Smooth muscle cell (in vitro differentiated cells): Measurements from ENCODE around the gene KCNJ12. TPM values are rescaled to one million over a fixed set of nuclear protein-coding genes. Genes with fewer than 3 reads are reported as not detected.

Source experiments
- DNase-seq: peaks from one replicate; lab custom pipeline; 2025; ENCODE audit not compliant: unreplicated experiment; lab: John Stamatoyannopoulos, UW
- H2AFZ ChIP-seq: fragments of 200-600 bp; sonication (generic); 2 replicates; pipeline ENCODE4 v1.6.0; 2016; ENCODE audit warnings: antibody characterized with exemption, low read depth, mild to moderate bottlenecking
- H3F3A ChIP-seq: fragments of 200-600 bp; sonication (generic); 2 replicates; pipeline ENCODE4 v1.6.0; 2017; ENCODE audit warnings: antibody characterized with exemption, low read depth
- H3K27ac ChIP-seq: fragments of 200-600 bp; sonication (generic); 2 replicates; pipeline ENCODE4 v1.5.1; 2016; ENCODE audit warnings: low read depth, mild to moderate bottlenecking
- H3K27me3 ChIP-seq: fragments of 200-600 bp; sonication (generic); 2 replicates; pipeline ENCODE4 v1.6.1; 2016; ENCODE audit warnings: low read depth, mild to moderate bottlenecking
- H3K36me3 ChIP-seq: fragments of 200-600 bp; sonication (generic); 2 replicates; pipeline ENCODE4 v1.5.1; 2016; ENCODE audit warnings: low read depth
- H3K4me1 ChIP-seq: fragments of 200-600 bp; sonication (generic); 2 replicates; pipeline ENCODE4 v1.5.1; 2016; ENCODE audit warnings: low read depth
- H3K4me2 ChIP-seq: fragments of 200-600 bp; sonication (generic); 2 replicates; pipeline ENCODE4 v1.6.0; 2016; ENCODE audit warnings: mild to moderate bottlenecking
- H3K4me3 ChIP-seq: fragments of 200-600 bp; sonication (generic); 2 replicates; pipeline ENCODE4 v1.5.1; 2016; ENCODE audit warnings: mild to moderate bottlenecking
- H3K79me2 ChIP-seq: fragments of 200-600 bp; sonication (generic); 2 replicates; pipeline ENCODE4 v1.6.0; 2016; ENCODE audit warnings: low read depth, mild to moderate bottlenecking
- H3K9ac ChIP-seq: fragments of 200-600 bp; sonication (generic); 2 replicates; pipeline ENCODE4 v1.6.0; 2016; ENCODE audit warnings: low read depth
- H3K9me3 ChIP-seq: fragments of 200-600 bp; sonication (generic); replicated peaks from 2 replicates; pipeline ENCODE4 v1.5.1; 2016; ENCODE audit warnings: low read depth
- H4K20me1 ChIP-seq: fragments of 200-600 bp; sonication (generic); 2 replicates; pipeline ENCODE4 v1.6.0; 2016; ENCODE audit warnings: low read depth
- WGBS: methylation state at CpG from one replicate; pipeline ENCODE4 v1.1.7; 2016; ENCODE audit warnings: low lambda C conversion rate; 5-methylcytosine and 5-hydroxymethylcytosine counted together
- polyA plus RNA-seq: library from polyadenylated mRNA; unstranded; fragments of >200 nt; fragmentation: Nextera tagmentation; extraction: Ambion mirVana; gene quantifications from 2 replicates; pipeline ENCODE4 v1.2.1, GENCODE V29; 2016
- total RNA-seq: library from RNA; depleted of rRNA; stranded (reverse); fragments of >200 nt; gene quantifications from 2 replicates; pipeline ENCODE4 v1.2.3, GENCODE V29; 2014
- TF ChIP-seq, protein P1 (sequence below): fragments of 200-600 bp; sonication (generic); IDR thresholded peaks from 2 replicates; pipeline ENCODE4 v1.5.1; 2017; ENCODE audit warnings: borderline replicate concordance, mild to moderate bottlenecking, antibody characterized with exemption; ENCODE audit not compliant: insufficient read depth, poor library complexity, severe bottlenecking

KCNJ12 gene
- total and polyA plus RNA-seq, 2 experiments from 2014 or later, result 0.04 to 0.18 TPM

DNA sequence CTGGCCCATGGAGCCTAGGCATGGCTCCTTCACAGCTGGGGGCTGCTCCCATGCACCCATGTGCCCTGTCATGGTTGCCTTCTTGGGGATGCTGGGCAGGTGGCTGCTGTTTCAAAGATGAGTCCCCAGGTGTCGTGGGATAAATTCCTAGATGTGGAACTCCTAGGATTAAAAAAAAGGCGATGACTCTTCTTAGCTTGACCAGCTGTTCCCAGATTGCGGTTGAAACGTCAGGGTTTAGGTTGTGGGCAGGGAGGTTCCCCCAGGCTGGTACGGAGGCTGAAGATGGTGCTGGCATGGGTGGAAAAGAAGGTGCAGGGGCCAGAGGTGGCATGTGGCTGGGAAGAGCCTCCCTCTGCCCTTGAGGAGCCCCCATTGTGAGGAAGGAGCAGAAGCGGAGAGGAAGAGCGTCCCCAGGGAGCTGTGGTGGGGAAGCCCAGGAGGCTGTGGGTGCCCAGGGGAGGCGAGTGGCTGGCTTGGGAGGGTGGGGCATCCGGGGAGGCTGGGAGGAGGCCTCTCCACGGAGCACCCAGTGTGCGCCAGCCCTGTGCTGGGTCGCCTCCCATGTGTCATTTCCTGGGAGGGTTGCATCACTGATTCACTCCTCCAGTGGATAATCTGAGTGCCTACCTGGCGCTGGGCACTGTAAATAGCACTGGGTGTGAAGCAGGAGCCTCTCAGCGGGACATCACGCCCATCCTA is 7.5 kb upstream of the KCNJ12 start:
- Histone ChIP-seq H2AFZ (no peak overlapping the region), H3K27me3 (peaks cover 7% of the 10 kb centered on the region), H3F3A (no peaks in the 10 kb centered on the region), H3K4me2 (no peak overlapping the region), H3K9me3 (no peaks in the 10 kb centered on the region), H3K9ac (no peak overlapping the region), H3K79me2 (no peaks in the 10 kb centered on the region), H3K36me3 (no peaks in the 10 kb centered on the region), H4K20me1 (no peaks in the 10 kb centered on the region), H3K27ac (no peak overlapping the region), H3K4me1 (peaks cover 15% of the 10 kb centered on the region), H3K4me3 (no peak overlapping the region)
- no peak for DNase-seq
- WGBS, result 94% methylated on average over 15 of the region's 15 CpGs
- TF ChIP-seq, protein P1, sequence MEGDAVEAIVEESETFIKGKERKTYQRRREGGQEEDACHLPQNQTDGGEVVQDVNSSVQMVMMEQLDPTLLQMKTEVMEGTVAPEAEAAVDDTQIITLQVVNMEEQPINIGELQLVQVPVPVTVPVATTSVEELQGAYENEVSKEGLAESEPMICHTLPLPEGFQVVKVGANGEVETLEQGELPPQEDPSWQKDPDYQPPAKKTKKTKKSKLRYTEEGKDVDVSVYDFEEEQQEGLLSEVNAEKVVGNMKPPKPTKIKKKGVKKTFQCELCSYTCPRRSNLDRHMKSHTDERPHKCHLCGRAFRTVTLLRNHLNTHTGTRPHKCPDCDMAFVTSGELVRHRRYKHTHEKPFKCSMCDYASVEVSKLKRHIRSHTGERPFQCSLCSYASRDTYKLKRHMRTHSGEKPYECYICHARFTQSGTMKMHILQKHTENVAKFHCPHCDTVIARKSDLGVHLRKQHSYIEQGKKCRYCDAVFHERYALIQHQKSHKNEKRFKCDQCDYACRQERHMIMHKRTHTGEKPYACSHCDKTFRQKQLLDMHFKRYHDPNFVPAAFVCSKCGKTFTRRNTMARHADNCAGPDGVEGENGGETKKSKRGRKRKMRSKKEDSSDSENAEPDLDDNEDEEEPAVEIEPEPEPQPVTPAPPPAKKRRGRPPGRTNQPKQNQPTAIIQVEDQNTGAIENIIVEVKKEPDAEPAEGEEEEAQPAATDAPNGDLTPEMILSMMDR, result no peak

DNA sequence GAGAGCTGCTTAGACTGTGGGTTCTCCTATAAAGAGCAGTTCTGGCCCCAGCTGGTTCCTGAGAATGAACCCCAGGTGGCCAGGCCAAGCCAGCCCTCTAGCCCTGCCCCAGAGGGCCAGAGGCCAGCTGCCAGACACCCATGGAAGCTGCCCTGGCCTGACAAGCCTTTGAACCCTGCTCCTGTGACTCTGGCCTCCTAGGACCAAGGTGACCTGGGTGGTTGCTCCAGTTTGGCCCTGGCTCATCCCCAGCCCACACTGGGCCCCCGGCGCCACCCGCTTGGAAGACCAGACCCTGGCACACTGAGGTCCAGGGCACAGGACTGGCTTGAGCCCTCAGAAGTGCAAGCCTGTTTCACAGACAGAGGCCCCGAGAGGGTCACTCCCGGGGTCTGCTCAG is 6.8 kb upstream of the KCNJ12 start:
- Histone ChIP-seq H3K79me2 (no peaks in the 10 kb centered on the region), H2AFZ (no peak overlapping the region), H3F3A (no peaks in the 10 kb centered on the region), H3K27me3 (peaks cover 7% of the 10 kb centered on the region), H4K20me1 (no peaks in the 10 kb centered on the region), H3K27ac (no peak overlapping the region), H3K4me3 (no peak overlapping the region), H3K36me3 (no peaks in the 10 kb centered on the region), H3K4me2 (no peak overlapping the region), H3K4me1 (peaks cover 15% of the 10 kb centered on the region), H3K9ac (no peak overlapping the region), H3K9me3 (no peaks in the 10 kb centered on the region)
- TF ChIP-seq, protein P1, result no peak
- WGBS, result 94% methylated on average over 5 of the region's 5 CpGs
- DNase-seq, result no peak

DNA sequence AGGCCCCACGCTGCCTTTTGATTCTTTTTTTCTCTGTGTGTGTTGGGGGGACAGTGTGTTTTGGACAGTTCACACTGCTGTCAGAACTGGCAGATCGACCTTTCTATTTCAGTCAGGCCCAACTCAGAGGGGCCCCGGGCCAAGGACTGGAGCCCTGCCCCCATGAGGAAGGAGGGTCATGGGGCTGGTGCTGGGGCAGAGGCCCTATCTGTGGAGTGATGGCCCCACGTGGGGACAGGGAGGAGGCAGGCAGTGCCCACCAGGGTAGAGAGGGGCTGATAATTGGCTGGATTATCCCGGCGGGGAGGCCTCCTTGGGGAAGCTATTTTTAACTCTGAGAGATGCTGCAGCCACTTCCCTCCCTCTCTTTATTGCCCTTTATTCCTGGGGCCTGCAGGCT is 5.7 kb upstream of the KCNJ12 start:
- Histone ChIP-seq H3K4me1 (peaks cover 15% of the 10 kb centered on the region), H3K4me3 (no peak overlapping the region), H3K36me3 (no peaks in the 10 kb centered on the region), H3K9me3 (no peaks in the 10 kb centered on the region), H3K79me2 (no peaks in the 10 kb centered on the region), H2AFZ (peak overlapping the region; percentile 45), H3K27ac (no peak overlapping the region), H3K27me3 (peaks cover 13% of the 10 kb centered on the region), H4K20me1 (no peaks in the 10 kb centered on the region), H3F3A (no peaks in the 10 kb centered on the region), H3K9ac (no peak overlapping the region), H3K4me2 (peak overlapping the region; percentile 53)
- DNase-seq, result peak; percentile 17
- TF ChIP-seq, protein P1, result no peak
- WGBS, result 16% methylated on average over 6 of the region's 6 CpGs
